ENCODE data around the gene FAM111B. TPM values are rescaled to one million over a fixed set of nuclear protein-coding genes. Genes with fewer than 3 reads are reported as not detected.

FAM111B gene
- total RNA-seq, 1 experiment from 2014 or later, result 10.7 TPM

DNA sequence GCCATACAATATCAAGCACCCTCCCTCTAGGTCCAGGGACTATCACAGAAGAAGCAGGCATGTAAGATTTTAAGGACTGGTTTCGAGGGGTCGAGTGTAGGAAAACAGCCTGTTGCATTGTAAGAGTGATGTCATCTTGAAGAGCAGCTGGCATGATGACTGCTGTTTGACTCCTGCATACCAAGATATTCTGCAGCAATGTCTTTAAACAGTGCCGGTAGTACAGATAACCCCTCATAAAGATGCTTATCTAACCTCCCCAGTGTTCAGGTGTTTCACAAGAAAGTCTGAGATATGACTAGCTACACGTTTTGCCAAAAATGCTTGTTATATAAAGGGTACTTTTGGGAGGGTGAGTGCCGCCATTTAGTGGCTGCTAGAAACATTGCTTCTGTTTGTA lies 47.6 kb downstream of the FAM111B start:
- H2AFZ ChIP-seq (ENCODE audit: low read depth, low read length, poor library complexity, severe bottlenecking), result no peak overlapping the region
- H3K9ac ChIP-seq (ENCODE audit: low read length), result no peak overlapping the region
- ChIA-PET CTCF (no interaction called here), POLR2A (no interaction called here), RAD21 (ENCODE audit: low non-redundant PET in 1 of 2, low total read pairs in 2 of 2, uncharacterized antibody in 2 of 2, unreplicated experiment in 2 of 2) (no interaction called here)
- BruUV-seq (replicated peaks), result TSS peak; percentile 26
- no peaks in the 10 kb centered on the region for H3K79me2 ChIP-seq (ENCODE audit: insufficient read depth, low read length)
- no peak for ATAC-seq
- H3K9me2 ChIP-seq (ENCODE audit: insufficient read depth), result no peaks in the 10 kb centered on the region
- intact Hi-C loops (cut with micrococcal nuclease), result no loop called here
- no peak for DNase-seq (ENCODE audit: low read depth, low spot score)
- H3K4me3 ChIP-seq (replicated peaks in 1 of 2; ENCODE audit: low read depth in 1 of 2, low read length in 2 of 2), result no peak overlapping the region
- TF ChIP-seq CTCF (IDR thresholded peaks at IDR 0.05 in 2 of 3, conservative IDR thresholded peaks at IDR 0.05 in 1 of 3; ENCODE audit: borderline replicate concordance in 1 of 3, insufficient read depth in 1 of 3, low read depth in 2 of 3, low read length in 2 of 3) (no peak), SIN3A (IDR thresholded peaks at IDR 0.05; ENCODE audit: low read depth) (no peak), TCF7L2 (IDR thresholded peaks at IDR 0.05; ENCODE audit: borderline replicate concordance, extremely low read depth, insufficient read depth, insufficient read length) (no peak), REST (IDR thresholded peaks at IDR 0.05; ENCODE audit: low read depth) (no peak), POLR2AphosphoS5 (IDR thresholded peaks at IDR 0.05; ENCODE audit: low read depth, low read length) (no peak), ATF3 (IDR thresholded peaks at IDR 0.05) (no peak), EZH2 (IDR thresholded peaks at IDR 0.05) (no peak), SP1 (IDR thresholded peaks at IDR 0.05; ENCODE audit: low read depth) (no peak), JUND (IDR thresholded peaks at IDR 0.05) (no peak)
- H3K4me1 ChIP-seq (ENCODE audit: control insufficient read depth in 1 of 2, insufficient read depth in 2 of 2, low read length in 2 of 2), result no peaks in the 10 kb centered on the region
- H4K20me1 ChIP-seq (ENCODE audit: insufficient read depth), result no peaks in the 10 kb centered on the region
- no peaks in the 10 kb centered on the region for H3K9me3 ChIP-seq (ENCODE audit: control insufficient read depth in 1 of 2, insufficient read depth in 1 of 2, low read depth in 1 of 2, low read length in 2 of 2)
- peaks cover 3 to 8% of the 10 kb centered on the region in 2 experiments; a peak in 1 of 4 replicates for H3K36me3 ChIP-seq (ENCODE audit: control insufficient read depth in 1 of 2, insufficient read depth in 2 of 2, low read length in 2 of 2)
- H3K4me2 ChIP-seq (ENCODE audit: low read length), result no peak overlapping the region
- H3K27me3 ChIP-seq (ENCODE audit: insufficient read depth, low read length), result no peaks in the 10 kb centered on the region
- H3K27ac ChIP-seq (ENCODE audit: low read depth, low read length), result no peak overlapping the region

All from HCT116 (cell line).